Measurements from ENCODE around the gene NCK1. TPM values are rescaled to one million over a fixed set of nuclear protein-coding genes. Genes with fewer than 3 reads are reported as not detected.
A peak's percentile ranks its signal among the peaks of the same experiment; 100 is the strongest.

NCK1 gene
- total and polyA plus RNA-seq, 2 of the 13 experiments (the other 11 are each of a cell fraction or from before 2014, with no cell fraction given) = 14.7 to 30.4 TPM

DNA sequence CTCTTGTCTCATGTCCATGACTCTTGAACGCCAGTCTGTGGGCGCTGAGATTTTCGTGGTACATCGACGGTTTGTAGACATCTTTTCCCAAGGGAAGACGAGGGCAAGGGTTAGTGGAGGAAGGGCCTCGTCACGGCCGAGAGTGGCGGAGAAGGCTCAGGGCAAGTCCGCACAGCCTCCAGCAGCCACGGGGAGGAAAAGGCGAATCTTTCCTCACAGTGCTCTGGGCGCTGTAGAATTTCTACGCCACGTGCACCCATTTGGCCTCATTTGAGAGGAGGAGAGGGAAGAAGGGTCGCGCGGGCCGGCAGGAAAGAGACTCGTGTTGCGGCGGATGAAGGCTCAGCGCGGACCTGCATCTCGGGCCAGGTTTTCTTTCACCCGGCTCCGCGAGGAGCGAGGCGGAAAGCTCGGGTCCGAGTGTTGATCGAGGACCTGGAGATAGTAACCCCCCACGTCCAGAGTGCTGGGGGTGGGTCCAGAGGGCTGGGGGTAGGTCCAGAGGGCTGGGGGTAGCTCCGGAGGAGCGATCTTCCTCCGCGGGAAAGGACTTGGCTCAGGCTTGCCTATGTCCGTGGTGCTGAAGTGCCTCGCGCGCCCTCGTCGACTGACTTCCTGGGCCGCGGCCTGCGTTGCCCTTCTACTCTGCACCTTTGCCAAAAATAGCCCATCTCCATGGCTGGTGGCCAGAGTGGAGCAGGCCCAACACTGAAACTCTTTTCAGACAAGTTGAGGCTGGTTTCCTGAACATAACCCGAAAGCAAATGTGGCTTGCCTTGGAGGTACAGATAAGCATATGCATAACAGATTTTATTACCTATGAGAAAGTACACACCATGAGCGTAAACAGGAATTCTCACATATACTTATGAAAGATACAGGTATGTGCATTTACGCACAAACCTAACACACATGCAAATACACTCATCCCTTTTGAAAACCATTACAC is 42.0 kb upstream of the NCK1 start (continued):
- TF ChIP-seq PCBP2 (optimal IDR thresholded peaks at IDR 0.05; ENCODE audit: low read depth, low read length, poor library complexity, severe bottlenecking) (no peak), CBX1 (IDR thresholded peaks at IDR 0.05; ENCODE audit: low read depth) (no peak), JUND (CRISPR knock-in tag; IDR thresholded peaks at IDR 0.05) (no peak), ZNF44 (CRISPR knock-in tag; IDR thresholded peaks at IDR 0.05) (no peak), ZBTB3 (CRISPR knock-in tag; IDR thresholded peaks at IDR 0.05; ENCODE audit: borderline replicate concordance, low read depth) (no peak), RELA (CRISPR knock-in tag; IDR thresholded peaks at IDR 0.05) (no peak), XRCC5 (optimal IDR thresholded peaks at IDR 0.05; ENCODE audit: low read length) (no peak), SYNCRIP (IDR thresholded peaks at IDR 0.05; ENCODE audit: insufficient read depth, low read depth, low read length) (no peak), NR2F1 (CRISPR knock-in tag; IDR thresholded peaks at IDR 0.05) (no peak), ZBTB1 (CRISPR knock-in tag; IDR thresholded peaks at IDR 0.05; ENCODE audit: borderline replicate concordance) (no peak), CBX5 (CRISPR knock-in tag; IDR thresholded peaks at IDR 0.05; ENCODE audit: borderline replicate concordance) (0 out of 2 replicates have a peak, but pooled peaks have one; percentile 18), MBD4 (IDR thresholded peaks at IDR 0.05; ENCODE audit: borderline replicate concordance, low read length) (no peak), ZNF782 (CRISPR knock-in tag; IDR thresholded peaks at IDR 0.05; ENCODE audit: borderline replicate concordance) (peak; percentile 58; the same call in 1 of the 2 replicates), ZNF367 (CRISPR knock-in tag; IDR thresholded peaks at IDR 0.05; ENCODE audit: borderline replicate concordance) (no peak), GATAD2A (CRISPR knock-in tag; IDR thresholded peaks at IDR 0.05) (peak; percentile 34; the same call in 1 of the 2 replicates), ZNF460 (CRISPR knock-in tag; IDR thresholded peaks at IDR 0.05; ENCODE audit: borderline replicate concordance) (no peak), TCF7 (IDR thresholded peaks at IDR 0.05; ENCODE audit: low read depth) (no peak), ZNF335 (CRISPR knock-in tag; IDR thresholded peaks at IDR 0.05) (no peak), ZNF564 (CRISPR knock-in tag; IDR thresholded peaks at IDR 0.05) (peak; percentile 86), KLF16 (CRISPR knock-in tag; IDR thresholded peaks at IDR 0.05) (no peak), ZNF431 (CRISPR knock-in tag; IDR thresholded peaks at IDR 0.05; ENCODE audit: borderline replicate concordance, low read depth) (no peak), GLI4 (CRISPR knock-in tag; IDR thresholded peaks at IDR 0.05; ENCODE audit: borderline replicate concordance) (no peak)
- TF ChIP-seq, protein P1, sequence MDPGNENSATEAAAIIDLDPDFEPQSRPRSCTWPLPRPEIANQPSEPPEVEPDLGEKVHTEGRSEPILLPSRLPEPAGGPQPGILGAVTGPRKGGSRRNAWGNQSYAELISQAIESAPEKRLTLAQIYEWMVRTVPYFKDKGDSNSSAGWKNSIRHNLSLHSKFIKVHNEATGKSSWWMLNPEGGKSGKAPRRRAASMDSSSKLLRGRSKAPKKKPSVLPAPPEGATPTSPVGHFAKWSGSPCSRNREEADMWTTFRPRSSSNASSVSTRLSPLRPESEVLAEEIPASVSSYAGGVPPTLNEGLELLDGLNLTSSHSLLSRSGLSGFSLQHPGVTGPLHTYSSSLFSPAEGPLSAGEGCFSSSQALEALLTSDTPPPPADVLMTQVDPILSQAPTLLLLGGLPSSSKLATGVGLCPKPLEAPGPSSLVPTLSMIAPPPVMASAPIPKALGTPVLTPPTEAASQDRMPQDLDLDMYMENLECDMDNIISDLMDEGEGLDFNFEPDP (CRISPR knock-in tag; conservative IDR thresholded peaks at IDR 0.05) = no peak
- TF ChIP-seq, protein P2, sequence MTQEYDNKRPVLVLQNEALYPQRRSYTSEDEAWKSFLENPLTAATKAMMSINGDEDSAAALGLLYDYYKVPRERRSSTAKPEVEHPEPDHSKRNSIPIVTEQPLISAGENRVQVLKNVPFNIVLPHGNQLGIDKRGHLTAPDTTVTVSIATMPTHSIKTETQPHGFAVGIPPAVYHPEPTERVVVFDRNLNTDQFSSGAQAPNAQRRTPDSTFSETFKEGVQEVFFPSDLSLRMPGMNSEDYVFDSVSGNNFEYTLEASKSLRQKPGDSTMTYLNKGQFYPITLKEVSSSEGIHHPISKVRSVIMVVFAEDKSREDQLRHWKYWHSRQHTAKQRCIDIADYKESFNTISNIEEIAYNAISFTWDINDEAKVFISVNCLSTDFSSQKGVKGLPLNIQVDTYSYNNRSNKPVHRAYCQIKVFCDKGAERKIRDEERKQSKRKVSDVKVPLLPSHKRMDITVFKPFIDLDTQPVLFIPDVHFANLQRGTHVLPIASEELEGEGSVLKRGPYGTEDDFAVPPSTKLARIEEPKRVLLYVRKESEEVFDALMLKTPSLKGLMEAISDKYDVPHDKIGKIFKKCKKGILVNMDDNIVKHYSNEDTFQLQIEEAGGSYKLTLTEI (CRISPR knock-in tag; conservative IDR thresholded peaks at IDR 0.05) = no peak
